Measurements from ENCODE around the gene C10orf90.

Gene C10orf90

DNA sequence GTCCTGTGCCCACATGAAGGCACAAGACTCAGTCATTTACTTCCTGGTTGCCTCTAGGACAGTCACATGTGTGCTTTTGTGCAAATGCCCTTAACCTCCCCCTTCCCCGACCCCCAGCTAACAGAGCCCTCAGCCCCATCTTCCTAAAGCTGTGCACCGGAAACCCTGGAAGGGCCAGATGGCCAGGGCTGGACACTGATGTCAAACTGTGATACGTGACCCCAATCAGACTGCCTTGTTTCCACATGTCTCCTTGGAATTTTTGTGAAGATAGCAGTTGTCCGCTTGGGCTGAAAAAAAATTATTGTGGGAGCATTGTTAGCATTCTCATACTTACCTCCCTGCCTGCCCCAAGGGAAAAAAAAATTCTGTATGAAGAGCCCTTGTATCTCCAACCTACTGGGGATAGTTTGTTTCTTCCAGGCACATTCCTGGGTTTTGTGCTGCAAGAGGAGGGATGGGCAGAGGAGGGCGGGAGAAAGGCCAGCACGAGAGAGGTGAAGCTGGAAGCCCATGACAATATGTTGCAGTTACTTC is 265.2 kb downstream of the C10orf90 start:
- Histone ChIP-seq H3K4me2 (ENCODE audit: low read length) (no peak overlapping the region), H3K9ac (ENCODE audit: low read length) (no peak overlapping the region), H3K4me3 (ENCODE audit: low read depth, low read length, poor library complexity, severe bottlenecking) (no peak overlapping the region), H3K79me2 (ENCODE audit: insufficient read depth, low read length) (no peaks in the 10 kb centered on the region), H3K27me3 (ENCODE audit: insufficient read depth, low read length) (no peaks in the 10 kb centered on the region), H3K9me3 (ENCODE audit: low read length) (no peaks in the 10 kb centered on the region), H3K4me1 (ENCODE audit: insufficient read depth, low read length, severe bottlenecking) (no peaks in the 10 kb centered on the region), H2AFZ (ENCODE audit: low read length) (no peak overlapping the region), H4K20me1 (ENCODE audit: insufficient read depth, low read length) (no peaks in the 10 kb centered on the region), H3K36me3 (ENCODE audit: insufficient read depth, low read length) (no peaks in the 10 kb centered on the region), H3F3A (ENCODE audit: insufficient read depth, low read length) (no peaks in the 10 kb centered on the region), H3K27ac (ENCODE audit: low read depth, low read length, poor library complexity, severe bottlenecking) (no peak overlapping the region), H3K9me2 (ENCODE audit: low read depth, low read length) (no peaks in the 10 kb centered on the region)
- TF ChIP-seq, protein P1, sequence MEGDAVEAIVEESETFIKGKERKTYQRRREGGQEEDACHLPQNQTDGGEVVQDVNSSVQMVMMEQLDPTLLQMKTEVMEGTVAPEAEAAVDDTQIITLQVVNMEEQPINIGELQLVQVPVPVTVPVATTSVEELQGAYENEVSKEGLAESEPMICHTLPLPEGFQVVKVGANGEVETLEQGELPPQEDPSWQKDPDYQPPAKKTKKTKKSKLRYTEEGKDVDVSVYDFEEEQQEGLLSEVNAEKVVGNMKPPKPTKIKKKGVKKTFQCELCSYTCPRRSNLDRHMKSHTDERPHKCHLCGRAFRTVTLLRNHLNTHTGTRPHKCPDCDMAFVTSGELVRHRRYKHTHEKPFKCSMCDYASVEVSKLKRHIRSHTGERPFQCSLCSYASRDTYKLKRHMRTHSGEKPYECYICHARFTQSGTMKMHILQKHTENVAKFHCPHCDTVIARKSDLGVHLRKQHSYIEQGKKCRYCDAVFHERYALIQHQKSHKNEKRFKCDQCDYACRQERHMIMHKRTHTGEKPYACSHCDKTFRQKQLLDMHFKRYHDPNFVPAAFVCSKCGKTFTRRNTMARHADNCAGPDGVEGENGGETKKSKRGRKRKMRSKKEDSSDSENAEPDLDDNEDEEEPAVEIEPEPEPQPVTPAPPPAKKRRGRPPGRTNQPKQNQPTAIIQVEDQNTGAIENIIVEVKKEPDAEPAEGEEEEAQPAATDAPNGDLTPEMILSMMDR (IDR thresholded peaks at IDR 0.05; ENCODE audit: low read length): no peak
- no peak for TF ChIP-seq EZH2 (IDR thresholded peaks at IDR 0.05; ENCODE audit: borderline replicate concordance, low read length)

DNA sequence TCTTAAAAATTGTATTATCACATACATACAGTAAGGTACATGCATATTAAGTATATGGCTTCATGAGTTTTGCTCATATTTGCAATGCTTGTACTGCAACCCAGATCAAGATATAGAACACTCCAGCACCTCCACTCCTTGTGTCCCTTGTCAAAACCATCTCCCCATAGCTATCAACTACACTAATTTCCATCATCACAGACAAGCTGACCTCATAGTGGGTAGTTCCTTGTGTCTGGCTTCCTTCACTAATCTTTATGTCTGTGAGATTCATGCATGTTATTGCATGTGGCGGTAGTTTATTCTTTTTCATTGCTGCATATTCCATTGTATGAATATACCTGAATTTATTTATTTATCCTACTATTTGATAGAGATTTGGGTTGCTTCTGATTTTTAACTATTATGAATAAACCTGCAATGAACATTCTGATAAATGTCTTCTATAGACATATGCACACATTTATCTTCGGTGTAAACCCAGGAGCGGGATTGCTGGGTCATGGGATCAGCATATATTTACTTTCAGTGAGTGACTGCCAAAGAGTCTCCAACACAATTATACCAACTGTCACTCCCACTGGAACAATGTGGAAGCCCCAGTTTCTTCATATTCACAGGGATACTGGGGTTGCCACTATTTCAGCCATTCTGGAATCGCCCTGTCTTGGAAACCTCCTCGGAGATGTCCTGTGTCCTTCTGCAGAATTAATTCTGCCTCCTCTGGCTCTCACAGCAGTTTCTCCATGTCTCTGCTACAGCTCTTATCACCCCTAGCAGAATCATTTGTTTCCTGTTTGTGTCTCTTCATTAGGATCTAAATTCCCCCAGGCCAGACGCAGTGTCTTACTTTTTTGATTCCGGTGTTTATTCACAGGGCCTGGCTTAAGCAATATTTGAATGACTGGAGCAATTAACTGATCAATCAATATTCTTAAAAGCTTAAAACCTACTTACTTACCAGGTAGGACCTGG is 267.5 kb downstream of the C10orf90 start:
- H3K9me3 ChIP-seq (ENCODE audit: low read length): no peaks in the 10 kb centered on the region
- H2AFZ ChIP-seq (ENCODE audit: low read length): no peak overlapping the region
- no peak for TF ChIP-seq EZH2 (IDR thresholded peaks at IDR 0.05; ENCODE audit: borderline replicate concordance, low read length)
- TF ChIP-seq, protein P1 (IDR thresholded peaks at IDR 0.05; ENCODE audit: low read length): no peak
- H3K27ac ChIP-seq (ENCODE audit: low read depth, low read length, poor library complexity, severe bottlenecking): no peak overlapping the region
- no peaks in the 10 kb centered on the region for H3K9me2 ChIP-seq (ENCODE audit: low read depth, low read length)
- no peak overlapping the region for H3K9ac ChIP-seq (ENCODE audit: low read length)
- H4K20me1 ChIP-seq (ENCODE audit: insufficient read depth, low read length): no peaks in the 10 kb centered on the region
- no peaks in the 10 kb centered on the region for H3K79me2 ChIP-seq (ENCODE audit: insufficient read depth, low read length)
- no peak overlapping the region for H3K4me2 ChIP-seq (ENCODE audit: low read length)
- no peaks in the 10 kb centered on the region for H3K36me3 ChIP-seq (ENCODE audit: insufficient read depth, low read length)
- no peaks in the 10 kb centered on the region for H3K4me1 ChIP-seq (ENCODE audit: insufficient read depth, low read length, severe bottlenecking)
- no peak overlapping the region for H3K4me3 ChIP-seq (ENCODE audit: low read depth, low read length, poor library complexity, severe bottlenecking)
- H3F3A ChIP-seq (ENCODE audit: insufficient read depth, low read length): no peaks in the 10 kb centered on the region
- no peaks in the 10 kb centered on the region for H3K27me3 ChIP-seq (ENCODE audit: insufficient read depth, low read length)

DNA sequence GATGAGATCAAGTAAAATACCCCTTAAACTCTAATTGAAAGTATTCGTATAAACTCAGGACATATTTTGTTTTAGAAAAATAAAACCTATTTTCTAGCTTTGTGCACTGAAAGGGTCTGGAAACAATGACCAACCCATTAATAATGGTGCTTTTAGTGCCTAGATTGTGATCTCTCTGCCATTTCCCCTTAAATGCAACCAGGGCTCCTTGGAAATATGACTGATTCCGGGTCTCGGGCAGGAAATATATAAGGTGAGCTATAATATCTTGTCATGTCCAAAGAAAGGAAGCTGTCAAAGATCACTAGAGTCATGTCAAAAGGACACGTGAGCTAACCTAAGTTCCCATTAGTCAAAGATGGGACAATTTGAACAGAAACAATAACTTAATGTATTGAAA is 269.9 kb downstream of the C10orf90 start:
- H3K9me3 ChIP-seq (ENCODE audit: low read length): no peaks in the 10 kb centered on the region
- no peaks in the 10 kb centered on the region for H3K9me2 ChIP-seq (ENCODE audit: low read depth, low read length)
- H3K27ac ChIP-seq (ENCODE audit: low read depth, low read length, poor library complexity, severe bottlenecking): no peak overlapping the region
- no peak overlapping the region for H2AFZ ChIP-seq (ENCODE audit: low read length)
- H3K27me3 ChIP-seq (ENCODE audit: insufficient read depth, low read length): no peaks in the 10 kb centered on the region
- no peak overlapping the region for H3K4me3 ChIP-seq (ENCODE audit: low read depth, low read length, poor library complexity, severe bottlenecking)
- H3K4me1 ChIP-seq (ENCODE audit: insufficient read depth, low read length, severe bottlenecking): no peaks in the 10 kb centered on the region
- H4K20me1 ChIP-seq (ENCODE audit: insufficient read depth, low read length): no peaks in the 10 kb centered on the region
- H3K36me3 ChIP-seq (ENCODE audit: insufficient read depth, low read length): no peaks in the 10 kb centered on the region
- no peaks in the 10 kb centered on the region for H3K79me2 ChIP-seq (ENCODE audit: insufficient read depth, low read length)
- no peak overlapping the region for H3K9ac ChIP-seq (ENCODE audit: low read length)
- no peak overlapping the region for H3K4me2 ChIP-seq (ENCODE audit: low read length)
- H3F3A ChIP-seq (ENCODE audit: insufficient read depth, low read length): no peaks in the 10 kb centered on the region
- TF ChIP-seq, protein P1 (IDR thresholded peaks at IDR 0.05; ENCODE audit: low read length): no peak
- TF ChIP-seq EZH2 (IDR thresholded peaks at IDR 0.05; ENCODE audit: borderline replicate concordance, low read length): no peak
